Middle frontal gyrus (tissue), 1 donor: ENCODE results near the gene TTLL9.

Source experiments
- DNase-seq: peaks from one replicate; pipeline ENCODE4 v3.0.0-alpha.2; 2015; ENCODE audit warnings: low spot score; ENCODE audit errors: extremely low spot score

The TTLL9 gene

DNA sequence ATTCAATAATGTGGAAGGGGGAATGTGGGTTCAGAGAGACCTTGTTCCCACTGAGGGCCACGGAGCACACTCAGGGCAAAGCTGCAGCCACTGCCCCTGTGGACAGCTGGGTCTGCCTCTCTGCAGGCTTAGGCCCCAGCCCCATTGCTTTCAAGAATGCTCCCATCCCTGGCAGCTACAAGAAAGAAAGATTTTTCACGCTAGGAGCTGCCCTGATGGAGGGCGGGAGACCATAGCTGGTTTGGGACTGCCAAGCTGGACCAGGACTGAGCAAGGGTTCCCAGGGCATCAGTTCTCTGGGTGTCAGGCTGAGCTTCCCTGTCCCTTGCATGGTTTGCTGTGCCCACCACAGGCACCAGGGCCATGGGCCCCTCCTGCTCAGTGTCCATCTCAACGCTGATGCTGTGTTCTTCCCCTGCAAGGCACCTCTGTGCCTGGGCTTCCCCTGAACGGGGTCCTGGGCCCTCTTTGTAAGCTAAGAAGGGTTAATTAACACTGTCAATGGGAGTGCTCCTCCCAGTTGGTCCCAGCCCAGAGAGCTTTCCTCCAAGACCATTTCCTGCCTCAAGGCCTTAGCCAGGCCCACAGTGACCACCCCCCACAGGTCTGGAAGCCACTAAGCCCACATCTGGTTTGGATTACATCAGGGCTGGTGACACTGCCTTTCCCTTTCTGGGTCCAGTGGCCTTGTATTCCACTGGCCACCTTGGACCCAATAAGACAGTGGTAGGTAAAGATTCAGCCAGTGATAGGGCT is 33.4 kb upstream of the TTLL9 start:
- no peak for DNase-seq

DNA sequence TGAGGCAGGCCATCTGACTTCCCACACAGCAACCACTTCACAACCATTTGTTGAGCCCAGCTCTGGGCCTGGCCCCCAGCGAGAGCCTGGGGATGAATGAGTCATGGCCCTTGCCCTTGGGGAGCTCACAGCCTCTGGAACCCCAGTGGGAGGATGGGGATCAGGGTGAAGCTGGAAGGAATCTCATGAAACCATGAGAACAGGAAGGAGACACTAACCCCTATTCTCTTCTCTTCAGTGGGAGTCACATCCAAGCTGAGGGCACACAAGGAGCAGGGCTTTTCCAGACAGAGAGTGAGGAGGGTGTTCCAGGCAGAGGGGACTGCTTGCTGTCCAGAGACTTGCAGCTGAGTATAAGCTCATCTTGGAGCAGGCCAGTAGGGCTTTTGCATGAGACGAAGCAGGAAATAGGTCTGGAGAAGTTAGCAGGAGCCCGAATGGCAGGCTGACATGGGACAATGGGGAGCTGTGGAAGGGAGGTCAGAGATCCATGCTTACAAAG is 32.5 kb upstream of the TTLL9 start:
- no peak for DNase-seq

- DNase-seq: no peak
Observed at GRCh38 chr20:31838646-31839292, 31.7 kb upstream of the TTLL9 start.

- DNase-seq: no peak
Observed at GRCh38 chr20:31839782-31840487, 30.5 kb upstream of the TTLL9 start.

GRCh38 chr20:31840906-31841816 is 29.3 kb upstream of the TTLL9 start:
- no peak for DNase-seq

- DNase-seq: no peak
Observed at GRCh38 chr20:31841928-31842327, 28.5 kb upstream of the TTLL9 start.

- DNase-seq: no peak
Observed at GRCh38 chr20:31842471-31843157, 27.8 kb upstream of the TTLL9 start.

DNA sequence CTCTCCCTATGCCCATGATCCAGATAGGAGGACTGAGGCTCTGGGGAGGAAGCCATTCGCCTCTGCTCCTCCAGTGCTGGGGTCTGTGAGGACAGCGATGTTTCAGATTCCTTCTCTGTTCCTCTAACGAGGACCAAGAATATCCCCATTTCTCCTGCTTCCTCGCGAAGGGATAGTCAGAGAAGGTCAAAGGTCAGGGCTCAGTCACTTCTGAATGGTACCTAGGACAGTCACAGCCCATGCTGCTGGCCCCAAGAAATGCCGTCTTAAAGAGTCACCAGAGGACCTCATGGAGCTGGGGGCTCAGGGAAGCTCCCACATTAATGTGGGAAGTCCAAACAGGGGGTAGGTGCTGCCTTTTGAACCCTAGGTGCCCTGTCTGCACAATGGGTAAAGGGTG is 27.1 kb upstream of the TTLL9 start:
- no peak for DNase-seq

GRCh38 chr20:31843881-31844280 is 26.6 kb upstream of the TTLL9 start:
- no peak for DNase-seq

GRCh38 chr20:31844737-31845299 is 25.6 kb upstream of the TTLL9 start:
- no peak for DNase-seq

GRCh38 chr20:31845300-31845863 is 25.1 kb upstream of the TTLL9 start, which contains the start of gene FOXS1:
Gene FOXS1 (minus strand): TSS chr20:31845604. CDS start chr20:31845542, 62 bp downstream.
- DNase-seq: no peak

GRCh38 chr20:31846793-31847138 is 23.7 kb upstream of the TTLL9 start:
- no peak for DNase-seq

- DNase-seq: no peak
Observed at GRCh38 chr20:31848088-31848999, 22.1 kb upstream of the TTLL9 start.

DNA sequence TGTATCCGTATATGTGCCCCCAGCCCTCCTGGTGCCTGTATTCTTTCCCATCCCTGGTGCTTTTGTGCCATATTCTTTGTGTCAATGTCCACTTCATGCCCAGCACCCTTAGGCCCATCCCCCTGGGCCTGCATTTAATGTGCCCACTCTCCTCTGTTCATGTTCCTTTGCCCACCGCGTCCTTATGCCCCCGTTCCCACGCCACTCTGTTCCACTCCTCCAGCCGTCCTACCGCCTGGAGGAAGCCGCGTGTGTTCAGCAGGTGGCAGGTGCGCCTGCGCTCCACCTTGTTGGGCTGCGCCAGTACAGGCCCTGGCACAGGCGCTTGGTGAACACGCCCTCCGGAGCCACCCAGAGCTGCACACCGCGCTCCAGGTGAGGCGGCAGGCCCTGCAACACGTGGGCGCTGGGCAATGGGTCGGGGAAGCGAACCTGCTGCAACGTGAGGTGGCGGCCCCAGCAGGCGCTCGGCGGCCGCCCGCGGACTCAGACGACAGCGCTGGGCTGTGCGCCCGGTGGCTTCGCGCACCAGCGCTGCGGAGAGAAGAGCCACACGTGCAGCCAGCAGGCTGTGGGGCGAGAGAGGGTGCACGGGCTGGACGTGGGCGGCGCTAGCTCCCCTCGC is 21.0 kb upstream of the TTLL9 start:
- DNase-seq: no peak

- DNase-seq: no peak
Observed at GRCh38 chr20:31851240-31851955, 19.0 kb upstream of the TTLL9 start.

GRCh38 chr20:31853481-31853880 is 17.0 kb upstream of the TTLL9 start:
- no peak for DNase-seq

DNA sequence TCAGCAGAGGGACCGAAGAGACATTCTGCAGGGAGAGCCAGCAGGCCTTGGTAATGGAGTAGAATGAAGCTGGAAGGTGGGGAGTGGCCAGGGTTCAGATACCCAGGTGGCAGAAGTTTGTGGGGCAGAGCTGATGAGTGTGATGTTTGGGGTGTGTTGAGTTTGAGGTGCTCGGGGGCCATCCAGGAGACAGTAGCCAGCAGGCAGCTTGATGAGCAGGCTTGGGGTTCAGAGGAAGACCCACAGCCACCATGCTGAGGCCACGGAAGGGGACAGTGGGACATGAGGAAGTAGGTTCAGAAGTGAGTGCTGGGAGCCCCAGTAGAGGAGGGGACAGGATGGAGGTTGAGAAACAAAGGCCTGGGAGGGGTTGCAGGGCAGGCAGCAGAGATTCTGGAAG is 13.9 kb upstream of the TTLL9 start:
- no peak for DNase-seq
